Neutrophil (primary cell): Measurements from ENCODE around the gene SRBD1.

ENCODE experiments used
- H3K27ac ChIP-seq: fragments of 200-600 bp; sonication (generic); 2 replicates; pipeline ENCODE4 v1.5.1; 2016; ENCODE audit warnings: mild to moderate bottlenecking, moderate library complexity
- H3K27me3 ChIP-seq: fragments of 200-600 bp; sonication (generic); 2 replicates; pipeline ENCODE4 v1.6.0; 2016; ENCODE audit warnings: mild to moderate bottlenecking
- H3K36me3 ChIP-seq: fragments of 200-600 bp; sonication (generic); 2 replicates; pipeline ENCODE4 v1.5.1; 2017
- H3K4me1 ChIP-seq, 2 experiments: fragments of 200-600 bp in 1 of 2; sonication (generic) in 1 of 2; 1 replicate in 1 of 2; 2 replicates in 1 of 2; pipeline versions ENCODE4 v1.5.1 to v1.6.1; 2013 to 2016; ENCODE audit warnings: low read depth in 1 of 2, low read length in 1 of 2, mild to moderate bottlenecking in 1 of 2, moderate library complexity in 1 of 2; ENCODE audit not compliant: control insufficient read depth in 1 of 2, insufficient read depth in 1 of 2
- H3K4me3 ChIP-seq, 2 experiments: fragments of 200-600 bp in 1 of 2; sonication (generic) in 1 of 2; 1 replicate in 1 of 2; 2 replicates in 1 of 2; pipeline ENCODE4 v1.5.1; 2013 to 2016; ENCODE audit warnings: low read depth in 1 of 2, low read length in 1 of 2, mild to moderate bottlenecking in 1 of 2, moderate library complexity in 1 of 2
- H3K9me3 ChIP-seq: fragments of 200-600 bp; sonication (generic); 2 replicates; pipeline ENCODE4 v1.5.1; 2016
- TF ChIP-seq, protein P1 (sequence below): fragments of 200-600 bp; sonication (generic); IDR thresholded peaks from 2 replicates; pipeline ENCODE4 v1.5.1; 2016; ENCODE audit warnings: antibody characterized with exemption

The SRBD1 gene

DNA sequence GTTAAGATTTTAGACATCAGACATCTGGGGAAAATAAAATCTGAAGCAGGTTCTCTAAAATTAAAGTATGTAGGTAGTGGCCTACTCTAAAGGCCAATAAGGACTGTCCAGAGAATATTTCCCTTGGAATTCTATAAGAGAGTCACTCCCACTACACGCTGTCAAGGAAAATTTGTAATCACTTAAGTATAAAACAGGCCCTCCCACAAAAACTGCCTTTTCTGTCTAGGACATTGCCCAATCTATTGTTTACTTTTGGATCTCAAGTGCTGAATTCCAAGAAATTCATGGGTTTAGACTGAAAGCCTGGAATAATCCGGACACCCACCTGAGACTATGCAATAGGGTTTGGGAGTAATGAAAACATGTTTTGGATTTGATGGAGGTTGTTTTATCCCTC is 1.7 kb upstream of the SRBD1 start:
- H3K4me1 ChIP-seq = peaks cover 9 to 10% of the 10 kb centered on the region in 2 experiments
- H3K27ac ChIP-seq = no peak overlapping the region
- H3K27me3 ChIP-seq = no peaks in the 10 kb centered on the region
- no peaks in the 10 kb centered on the region for H3K36me3 ChIP-seq
- H3K9me3 ChIP-seq = no peaks in the 10 kb centered on the region
- no peak overlapping the region for H3K4me3 ChIP-seq
- TF ChIP-seq, protein P1, sequence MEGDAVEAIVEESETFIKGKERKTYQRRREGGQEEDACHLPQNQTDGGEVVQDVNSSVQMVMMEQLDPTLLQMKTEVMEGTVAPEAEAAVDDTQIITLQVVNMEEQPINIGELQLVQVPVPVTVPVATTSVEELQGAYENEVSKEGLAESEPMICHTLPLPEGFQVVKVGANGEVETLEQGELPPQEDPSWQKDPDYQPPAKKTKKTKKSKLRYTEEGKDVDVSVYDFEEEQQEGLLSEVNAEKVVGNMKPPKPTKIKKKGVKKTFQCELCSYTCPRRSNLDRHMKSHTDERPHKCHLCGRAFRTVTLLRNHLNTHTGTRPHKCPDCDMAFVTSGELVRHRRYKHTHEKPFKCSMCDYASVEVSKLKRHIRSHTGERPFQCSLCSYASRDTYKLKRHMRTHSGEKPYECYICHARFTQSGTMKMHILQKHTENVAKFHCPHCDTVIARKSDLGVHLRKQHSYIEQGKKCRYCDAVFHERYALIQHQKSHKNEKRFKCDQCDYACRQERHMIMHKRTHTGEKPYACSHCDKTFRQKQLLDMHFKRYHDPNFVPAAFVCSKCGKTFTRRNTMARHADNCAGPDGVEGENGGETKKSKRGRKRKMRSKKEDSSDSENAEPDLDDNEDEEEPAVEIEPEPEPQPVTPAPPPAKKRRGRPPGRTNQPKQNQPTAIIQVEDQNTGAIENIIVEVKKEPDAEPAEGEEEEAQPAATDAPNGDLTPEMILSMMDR = no peak

DNA sequence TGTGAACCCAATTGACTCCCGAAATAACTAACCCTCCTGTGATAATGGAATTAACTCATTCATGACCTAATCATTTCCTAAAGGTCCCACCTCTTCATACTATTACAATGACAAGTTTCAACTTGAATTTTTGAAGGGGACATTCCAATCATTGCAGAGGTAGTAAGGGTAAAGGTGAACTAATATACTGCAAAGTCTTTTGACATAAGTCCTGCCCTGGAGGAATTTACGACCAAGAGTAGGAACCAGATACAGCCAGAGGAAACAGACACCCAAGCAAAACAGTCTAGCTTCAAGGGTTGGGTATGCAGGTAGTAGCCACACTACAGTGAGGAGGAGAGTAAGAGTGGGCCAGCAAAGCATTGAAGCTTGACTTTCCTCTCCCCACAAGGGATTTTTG is 1.2 kb upstream of the SRBD1 start:
- TF ChIP-seq, protein P1 = no peak
- Histone ChIP-seq H3K4me1 (peaks cover 10 to 11% of the 10 kb centered on the region in 2 experiments), H3K9me3 (no peaks in the 10 kb centered on the region), H3K36me3 (no peaks in the 10 kb centered on the region), H3K4me3 (no peak overlapping the region), H3K27me3 (no peaks in the 10 kb centered on the region), H3K27ac (peak overlapping the region; percentile 77)

DNA sequence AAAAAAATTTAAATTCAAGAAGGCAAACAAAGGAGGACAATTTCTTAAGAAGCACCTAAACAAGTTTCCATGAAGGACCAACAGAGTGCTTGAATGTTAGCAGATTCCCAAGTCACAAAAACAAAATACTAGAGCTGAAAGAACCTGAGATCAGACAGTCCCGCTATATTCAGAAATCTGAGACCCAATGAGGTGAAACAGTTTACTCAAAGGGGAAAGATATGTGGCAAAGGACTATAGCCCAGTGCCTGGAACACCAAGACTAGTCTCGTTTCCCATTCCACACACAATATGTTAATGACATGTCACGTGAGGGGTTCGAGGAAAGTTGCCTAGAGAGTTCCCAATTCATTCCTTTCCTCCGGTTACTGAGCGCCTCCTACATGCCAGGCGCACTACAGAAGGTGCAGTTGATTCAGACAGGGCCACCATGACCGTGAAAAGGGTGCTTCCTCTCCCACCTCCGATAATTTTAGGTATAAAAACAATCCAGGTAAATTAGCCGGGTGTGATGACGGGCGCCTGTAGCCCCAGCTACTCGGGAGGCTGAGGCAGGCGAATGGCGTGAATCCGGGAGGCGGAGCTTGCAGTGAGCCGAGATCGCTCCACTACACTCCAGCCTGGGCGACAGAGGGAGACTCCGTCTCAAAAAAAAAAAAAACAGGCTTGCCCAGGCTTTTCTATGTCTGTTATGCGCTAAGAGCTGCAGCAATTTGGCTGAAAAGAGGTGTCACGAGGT is 617 bp downstream of the SRBD1 start:
- Histone ChIP-seq H3K9me3 (no peaks in the 10 kb centered on the region), H3K36me3 (no peaks in the 10 kb centered on the region), H3K4me3 (peak overlapping the region; percentile 76 to 94), H3K4me1 (peaks cover 13 to 18% of the 10 kb centered on the region in 2 experiments), H3K27ac (peak overlapping the region; percentile 77), H3K27me3 (no peaks in the 10 kb centered on the region)
- TF ChIP-seq, protein P1 = peak; percentile 26

DNA sequence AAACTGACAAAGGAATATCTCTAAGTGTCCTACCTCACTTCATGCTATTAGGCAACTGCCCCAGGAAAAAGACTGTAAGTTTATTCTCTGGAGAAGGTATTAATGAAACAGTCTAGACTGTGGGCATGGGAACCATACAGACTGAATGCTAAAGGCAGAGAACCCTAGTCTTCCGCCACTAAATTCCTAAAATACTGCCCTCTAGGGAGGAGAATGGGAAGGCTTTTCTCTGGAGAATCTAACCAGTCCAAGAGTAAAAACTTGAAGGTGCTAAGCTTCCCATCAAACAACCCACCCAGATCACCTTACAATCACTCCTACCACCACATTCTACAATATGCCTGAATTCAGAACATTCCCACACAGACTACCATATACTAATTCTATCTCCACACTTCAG is 3.4 kb downstream of the SRBD1 start:
- TF ChIP-seq, protein P1 = no peak
- Histone ChIP-seq H3K27ac (no peak overlapping the region), H3K4me1 (peaks cover 13 to 18% of the 10 kb centered on the region in 2 experiments), H3K9me3 (no peaks in the 10 kb centered on the region), H3K4me3 (no peak overlapping the region), H3K27me3 (no peaks in the 10 kb centered on the region), H3K36me3 (peaks cover 5% of the 10 kb centered on the region)

DNA sequence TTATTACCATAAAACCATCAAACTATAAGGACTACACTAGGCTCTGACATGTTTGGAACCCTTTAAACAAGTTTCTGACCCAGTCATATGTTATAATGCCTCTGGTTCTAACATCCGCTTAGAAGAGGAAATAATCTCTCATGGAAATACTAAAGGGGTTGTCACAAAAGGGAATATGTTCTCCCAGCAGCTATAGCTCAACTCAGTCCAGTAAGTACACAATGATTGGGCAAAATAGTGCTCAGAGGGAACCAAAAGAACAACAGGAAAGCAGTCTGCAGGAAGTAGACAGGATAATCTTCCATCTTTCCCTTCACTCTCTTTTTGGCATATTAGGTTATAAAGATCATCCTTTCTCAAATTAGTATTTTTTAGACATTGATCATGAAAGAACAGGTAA is 4.3 kb downstream of the SRBD1 start:
- Histone ChIP-seq H3K27me3 (no peaks in the 10 kb centered on the region), H3K27ac (peak overlapping the region; percentile 66)
- TF ChIP-seq, protein P1 = no peak

More for the DNA sequence above, 4.3 kb downstream of the SRBD1 start:
- Histone ChIP-seq H3K9me3 (no peaks in the 10 kb centered on the region), H3K36me3 (peaks cover 6% of the 10 kb centered on the region), H3K4me3 (no peak overlapping the region), H3K4me1 (peaks cover 13 to 18% of the 10 kb centered on the region in 2 experiments)
